Limb (tissue), 2 donors: ENCODE measurements around the gene VPS33B.

ENCODE experiments used
- DNase-seq, 2 donors: peaks; one replicate each; pipeline ENCODE4 v3.0.0-alpha.2; 2016; ENCODE audit errors: extremely low spot score in 2 of 2

Gene VPS33B

GRCh38 chr15:90982135-90982534, 40.3 kb downstream of the VPS33B start:
- DNase-seq = no peak

GRCh38 chr15:90981681-90982080, 40.7 kb downstream of the VPS33B start:
- DNase-seq = no peak

DNA sequence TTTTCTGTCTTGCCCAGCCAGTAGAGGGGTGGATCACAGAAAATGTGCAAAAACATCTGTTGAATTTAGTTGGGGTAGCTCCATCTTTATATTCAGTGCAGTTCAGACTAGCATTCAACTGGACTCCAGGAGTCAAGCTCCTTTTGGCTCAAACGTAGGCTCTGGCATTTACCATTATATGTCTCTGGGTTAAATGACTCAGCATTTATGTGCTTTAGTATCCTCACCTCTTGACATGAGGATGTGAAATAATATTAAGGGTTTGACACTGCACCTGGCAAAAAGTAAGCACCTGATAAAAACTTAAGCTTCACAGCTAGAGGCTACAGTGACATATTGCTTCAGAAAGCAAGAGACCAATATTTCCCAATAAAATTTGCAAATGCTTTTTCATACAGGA, 42.8 kb downstream of the VPS33B start:
- DNase-seq = no peak

- no peak for DNase-seq
These were observed 48.2 kb downstream of the VPS33B start for GRCh38 chr15:90974216-90974615.

DNA sequence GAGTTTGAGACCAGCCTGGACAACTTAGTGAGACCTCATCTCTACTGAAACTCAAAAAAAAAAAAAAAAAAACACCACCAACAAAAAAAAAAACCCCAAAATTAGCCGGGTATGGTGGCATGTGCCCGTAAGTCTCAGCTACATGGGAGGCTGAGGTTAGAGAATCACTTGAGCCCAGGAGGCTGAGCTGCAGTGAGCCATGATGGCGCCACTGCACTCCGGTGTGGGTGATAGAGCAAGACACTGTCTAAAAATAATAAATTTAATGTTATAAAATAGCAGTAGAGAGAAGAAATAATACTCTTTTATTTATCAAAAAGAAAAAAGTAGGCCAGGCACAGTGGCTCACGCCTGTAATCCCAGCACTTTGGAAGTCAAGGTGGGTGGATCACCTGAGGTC, 50.3 kb downstream of the VPS33B start:
- no peak for DNase-seq

DNA sequence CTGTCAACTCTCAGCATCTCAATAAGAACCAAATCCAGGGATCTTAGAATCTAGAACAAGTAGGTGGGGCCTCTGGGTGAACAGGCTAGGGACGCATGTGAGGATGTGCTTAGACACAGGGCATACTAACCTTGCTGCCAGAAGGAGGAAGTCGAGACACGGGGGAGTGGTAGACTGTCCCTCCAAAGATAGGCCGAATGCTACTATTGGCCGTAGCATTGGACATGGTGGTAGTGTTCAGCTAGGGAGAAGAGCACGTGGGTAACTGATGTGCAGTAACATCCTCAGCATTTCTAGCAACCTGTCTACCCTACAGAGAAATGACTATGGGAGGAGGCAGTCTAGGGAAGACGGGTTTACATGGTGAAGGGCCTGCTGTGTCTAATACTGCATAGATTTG, 52.1 kb downstream of the VPS33B start:
- DNase-seq = no peak

DNA sequence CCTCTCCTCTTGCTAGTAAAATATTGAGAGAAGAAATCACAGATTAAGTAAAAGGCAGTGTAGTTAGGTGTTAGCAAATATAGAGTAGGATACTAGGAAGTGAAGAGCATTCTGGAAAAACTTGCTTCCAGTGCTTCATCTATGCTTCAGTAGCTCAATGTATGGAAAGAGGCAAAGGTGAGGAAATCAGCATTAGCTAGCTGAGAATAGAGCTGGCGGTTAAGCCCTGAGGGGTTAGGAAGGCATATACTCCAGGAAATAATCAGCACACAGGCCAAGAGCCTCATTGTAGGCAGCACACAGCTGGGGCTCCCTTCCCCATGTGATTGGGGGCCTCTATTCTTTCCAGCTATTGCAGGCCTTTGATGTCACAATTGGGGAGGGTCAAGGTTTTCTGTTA, 54.0 kb downstream of the VPS33B start:
- no peak for DNase-seq

DNA sequence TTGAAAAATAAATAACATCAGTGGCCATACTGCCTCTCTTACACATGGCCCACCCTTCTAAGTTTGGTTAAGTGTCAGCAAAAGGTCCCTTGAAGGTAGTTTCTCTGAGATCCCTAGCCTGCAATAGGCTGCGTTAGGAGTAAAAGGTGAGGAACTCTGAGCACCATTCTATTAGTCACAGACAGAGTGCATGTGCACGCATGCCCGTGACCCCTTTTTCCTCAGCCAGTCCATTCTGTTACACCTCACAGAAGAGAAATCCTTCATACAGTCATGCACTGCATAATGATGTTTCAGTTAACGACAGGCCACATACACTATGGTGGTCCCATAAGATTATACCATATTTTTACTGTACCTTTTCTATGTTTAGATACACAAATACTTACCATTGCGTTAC, 55.2 kb downstream of the VPS33B start:
- no peak for DNase-seq

GRCh38 chr15:90966262-90966661, 56.1 kb downstream of the VPS33B start:
- no peak for DNase-seq

DNA sequence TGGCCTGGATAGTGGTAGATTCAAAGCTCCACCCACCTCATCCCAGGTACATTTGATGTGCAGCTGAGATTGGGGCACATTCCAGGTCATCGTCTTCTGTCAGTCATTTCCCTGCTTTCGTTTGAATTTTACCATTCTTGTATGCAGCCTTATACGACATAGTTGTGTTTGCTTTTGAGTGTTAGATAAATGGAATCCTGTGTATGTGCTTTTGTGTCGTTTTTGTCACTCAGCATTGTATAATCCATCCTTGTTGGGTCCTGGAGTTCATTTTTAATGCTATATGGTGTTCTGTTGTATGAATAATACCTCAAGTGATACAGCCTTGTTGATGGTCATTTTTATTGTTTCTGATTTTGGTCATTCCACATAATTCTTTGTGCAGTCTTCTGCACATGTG, 60.4 kb downstream of the VPS33B start:
- DNase-seq = no peak

- DNase-seq = no peak
These were observed 61.9 kb downstream of the VPS33B start for GRCh38 chr15:90960298-90961091.

GRCh38 chr15:90959894-90960293, 62.5 kb downstream of the VPS33B start:
- DNase-seq = peak in 1 of 2 donors; percentile 37

GRCh38 chr15:90959028-90959595, 63.3 kb downstream of the VPS33B start:
- DNase-seq = peak in 1 of 2 donors; percentile 1

GRCh38 chr15:90957791-90958190, 64.6 kb downstream of the VPS33B start:
- no peak for DNase-seq

DNA sequence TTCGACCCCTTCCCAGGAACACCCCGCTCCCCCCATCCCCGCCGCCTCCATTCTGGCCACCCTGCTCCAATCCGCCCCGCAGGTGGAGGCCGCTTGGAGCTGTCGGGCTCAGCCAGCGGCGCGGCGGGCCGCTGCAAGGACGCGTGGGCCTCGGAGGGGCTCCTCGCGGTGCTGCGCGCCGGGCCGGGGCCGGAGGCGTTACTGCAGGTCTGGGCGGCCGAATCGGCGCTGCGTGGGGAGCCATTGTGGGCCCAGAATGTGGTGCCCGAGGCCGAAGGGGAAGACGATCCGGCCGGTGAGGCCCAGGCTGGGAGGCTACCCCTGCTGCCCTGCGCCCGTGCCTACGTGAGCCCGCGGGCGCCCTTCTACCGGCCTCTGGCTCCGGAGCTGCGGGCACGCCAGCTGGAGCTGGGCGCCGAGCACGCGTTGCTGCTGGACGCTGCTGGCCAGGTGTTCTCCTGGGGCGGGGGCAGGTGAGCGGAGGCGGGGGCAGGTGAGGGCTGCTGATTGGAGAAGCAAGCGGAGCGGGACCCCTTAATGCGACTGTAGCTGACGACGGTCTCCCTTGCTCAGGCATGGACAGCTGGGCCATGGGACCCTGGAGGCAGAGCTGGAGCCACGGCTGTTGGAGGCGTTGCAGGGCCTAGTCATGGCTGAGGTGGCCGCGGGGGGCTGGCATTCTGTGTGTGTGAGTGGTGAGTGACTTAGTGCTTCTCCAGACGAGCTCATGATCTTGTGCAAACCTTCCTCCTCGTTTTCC, 65.2 kb downstream of the VPS33B start:
- peak; percentile 1 to 60 for DNase-seq

- DNase-seq = peak; percentile 72 to 93
These were observed 65.9 kb downstream of the VPS33B start for GRCh38 chr15:90956274-90957030.

DNA sequence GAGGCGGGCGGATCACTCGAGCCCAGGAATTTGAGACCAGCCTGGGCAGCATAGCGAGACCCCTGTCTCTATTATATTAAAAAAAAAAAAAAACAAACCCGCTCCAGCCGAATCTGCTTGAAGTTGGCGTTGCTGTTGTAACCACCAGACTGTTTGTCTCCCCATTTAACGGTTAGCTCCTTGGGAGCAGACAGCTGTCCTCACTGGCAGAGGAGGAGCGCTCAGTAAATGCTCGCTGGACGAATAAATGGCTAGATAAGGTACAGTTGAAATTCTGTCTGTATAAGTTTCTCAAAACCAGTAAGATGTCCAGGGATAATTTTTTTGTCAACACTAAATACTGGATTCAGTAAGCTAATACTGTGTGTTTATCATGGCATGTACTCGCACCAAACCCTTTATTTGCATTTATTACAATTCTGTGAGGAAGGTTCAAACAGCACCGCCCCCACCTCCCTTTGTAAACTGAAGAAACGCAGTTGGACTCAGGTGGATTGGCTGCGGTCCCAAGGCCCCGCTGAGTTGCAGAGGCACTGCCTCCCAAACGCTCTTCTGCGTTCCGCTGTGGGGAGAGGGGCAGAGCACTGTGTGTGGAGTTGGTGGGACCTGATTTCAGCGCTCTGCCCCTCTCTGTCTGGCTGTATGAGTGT, 66.6 kb downstream of the VPS33B start:
- DNase-seq = no peak

DNA sequence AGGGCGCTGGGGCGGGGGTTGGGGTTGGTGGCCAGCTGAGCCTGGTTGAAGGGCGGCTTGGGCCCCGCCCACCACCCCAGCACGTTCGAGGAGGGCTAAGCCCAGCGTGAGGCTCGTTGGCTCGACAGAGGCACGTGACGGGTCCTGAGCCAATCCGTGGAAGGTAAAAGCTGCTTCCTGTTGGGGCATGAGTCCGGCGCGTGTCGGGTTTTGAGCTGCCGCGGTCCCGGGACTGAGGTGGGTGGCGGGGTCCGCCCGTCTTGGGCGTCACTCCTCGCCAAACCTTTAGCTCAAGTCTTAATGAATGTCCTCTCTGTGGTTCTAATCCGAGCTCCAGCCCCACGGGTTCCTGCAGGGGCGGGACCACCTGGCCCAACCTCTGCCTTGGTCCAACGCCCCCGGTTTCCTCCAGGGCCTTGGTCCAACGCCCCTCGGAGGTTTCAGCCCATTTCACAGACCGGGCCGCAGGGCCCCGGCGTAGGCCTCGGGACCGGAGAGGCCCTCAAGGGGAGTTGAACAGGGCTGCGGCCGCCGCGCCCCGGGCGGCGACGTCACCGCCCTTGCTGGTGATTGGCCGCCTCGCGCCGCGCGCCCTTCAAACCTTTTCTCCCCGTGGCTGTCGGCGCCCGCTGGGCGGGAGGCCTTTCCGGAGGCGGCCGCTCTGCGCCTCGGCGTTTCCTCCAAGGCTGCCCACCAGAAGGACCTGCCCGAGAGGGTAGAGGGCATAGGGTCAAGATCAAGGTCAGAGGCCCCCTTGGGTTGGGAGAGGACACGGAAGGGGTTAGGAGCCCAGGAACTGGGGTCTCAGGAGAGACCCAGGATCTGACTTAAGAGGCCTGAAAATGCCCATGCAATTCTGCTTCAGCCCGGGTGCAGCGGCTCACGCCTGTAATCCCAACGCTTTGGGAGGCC, 67.4 kb downstream of the VPS33B start, which contains the start of gene RCCD1:
RCCD1 (plus strand) TSS at position 173 of the 912 bp plus-strand sequence. CDS start 1,851 bp downstream, outside the sequence.
- peak; percentile 93 to 94 for DNase-seq

- no peak for DNase-seq
These were observed 68.3 kb downstream of the VPS33B start for GRCh38 chr15:90953947-90954711.
